SK-N-SH treated with all-trans-retinoic acid at 6 μM for 48 hours (cell line): ENCODE data around the gene SLX4IP.

ENCODE experiments used
- ATAC-seq: fragments of 200-7000 bp; cut with Tn5 transposase; 3 replicates; pipeline ENCODE4 v1.9.1; 2020; ENCODE audit warnings: mild to moderate bottlenecking, moderate library complexity
- BACH2 ChIP-seq: fragments of 250-450 bp; sonication (Bioruptor Pico); IDR thresholded peaks from 2 replicates; pipeline ENCODE4 v1.9.0; 2021; ENCODE audit warnings: mild to moderate bottlenecking, borderline replicate concordance
- CSDC2 ChIP-seq: fragments of 250-450 bp; sonication (Bioruptor Pico); IDR thresholded peaks from 2 replicates; pipeline ENCODE4 v1.5.0; 2020; ENCODE audit warnings: mild to moderate bottlenecking, moderate library complexity
- ESRRG ChIP-seq: fragments of 250-450 bp; sonication (Bioruptor Pico); IDR thresholded peaks from 2 replicates; pipeline ENCODE4 v1.6.1; 2021; ENCODE audit warnings: mild to moderate bottlenecking
- ISL1 ChIP-seq: fragments of 250-450 bp; sonication (Bioruptor Pico); IDR thresholded peaks from 2 replicates; pipeline ENCODE4 v2.1.2; 2022; ENCODE audit warnings: mild to moderate bottlenecking, moderate library complexity
- OSR1 ChIP-seq: fragments of 250-450 bp; sonication (Bioruptor Pico); IDR thresholded peaks from 2 replicates; pipeline ENCODE4 v1.8.0; 2022; ENCODE audit warnings: moderate library complexity, mild to moderate bottlenecking, inconsistent platforms
- PPARA ChIP-seq: fragments of 250-450 bp; sonication (Bioruptor Pico); IDR thresholded peaks from 2 replicates; pipeline ENCODE4 v1.5.0; 2020; ENCODE audit warnings: mild to moderate bottlenecking, borderline replicate concordance
- RARB ChIP-seq: fragments of 250-450 bp; sonication (Bioruptor Pico); IDR thresholded peaks from 2 replicates; pipeline ENCODE4 v1.8.0; 2021; ENCODE audit warnings: mild to moderate bottlenecking, moderate library complexity
- SNAI2 ChIP-seq: fragments of 250-450 bp; sonication (Bioruptor Pico); IDR thresholded peaks from 2 replicates; pipeline ENCODE4 v1.5.0; 2020; ENCODE audit warnings: mild to moderate bottlenecking, moderate library complexity
- TCF4 ChIP-seq: fragments of 250-450 bp; sonication (Bioruptor Pico); IDR thresholded peaks from 2 replicates; pipeline ENCODE4 v1.8.0; 2021; ENCODE audit warnings: mild to moderate bottlenecking, moderate library complexity, borderline replicate concordance
- TOX ChIP-seq: fragments of 250-450 bp; sonication (Bioruptor Pico); IDR thresholded peaks from 2 replicates; pipeline ENCODE4 v1.8.0; 2021; ENCODE audit warnings: mild to moderate bottlenecking, moderate library complexity, borderline replicate concordance
- ZFP3 ChIP-seq: fragments of 250-450 bp; sonication (Bioruptor Pico); IDR thresholded peaks from 2 replicates; pipeline ENCODE4 v1.5.0; 2020; ENCODE audit warnings: mild to moderate bottlenecking, moderate library complexity
- ZFP30 ChIP-seq: fragments of 450-650 bp; formaldehyde crosslinking; IDR thresholded peaks from 2 replicates; pipeline ENCODE4 v1.5.0; 2022; ENCODE audit warnings: mild to moderate bottlenecking, moderate library complexity
- ZNF565 ChIP-seq: fragments of 450-650 bp; formaldehyde crosslinking; conservative IDR thresholded peaks from 2 replicates; pipeline ENCODE4 v1.5.0; 2020; ENCODE audit warnings: low read depth, mild to moderate bottlenecking, moderate library complexity
- ZNF70 ChIP-seq: fragments of 450-650 bp; formaldehyde crosslinking; IDR thresholded peaks from 2 replicates; pipeline ENCODE4 v1.5.0; 2020; ENCODE audit warnings: mild to moderate bottlenecking, moderate library complexity
- ZNF8 ChIP-seq: fragments of 450-650 bp; formaldehyde crosslinking; IDR thresholded peaks from 2 replicates; pipeline ENCODE4 v1.5.0; 2020; ENCODE audit warnings: mild to moderate bottlenecking, moderate library complexity
- TF ChIP-seq, protein P1 (sequence below): fragments of 250-450 bp; sonication (Bioruptor Pico); IDR thresholded peaks from 2 replicates; pipeline ENCODE4 v1.8.0; 2021; ENCODE audit warnings: low read depth, mild to moderate bottlenecking, moderate library complexity, borderline replicate concordance
- TF ChIP-seq, protein P2 (sequence below): fragments of 250-450 bp; sonication (Bioruptor Pico); IDR thresholded peaks from 2 replicates; pipeline ENCODE4 v1.5.0; 2020; ENCODE audit warnings: mild to moderate bottlenecking, moderate library complexity
- TF ChIP-seq, protein P3 (sequence below): fragments of 250-450 bp; sonication (Bioruptor Pico); IDR thresholded peaks from 2 replicates; pipeline ENCODE4 v1.8.0; 2020; ENCODE audit warnings: mild to moderate bottlenecking, moderate library complexity, borderline replicate concordance
- TF ChIP-seq, protein P4 (sequence below): fragments of 250-450 bp; sonication (Bioruptor Pico); IDR thresholded peaks from 2 replicates; pipeline ENCODE4 v1.5.1; 2020; ENCODE audit warnings: low read depth, mild to moderate bottlenecking, moderate library complexity

Gene SLX4IP

DNA sequence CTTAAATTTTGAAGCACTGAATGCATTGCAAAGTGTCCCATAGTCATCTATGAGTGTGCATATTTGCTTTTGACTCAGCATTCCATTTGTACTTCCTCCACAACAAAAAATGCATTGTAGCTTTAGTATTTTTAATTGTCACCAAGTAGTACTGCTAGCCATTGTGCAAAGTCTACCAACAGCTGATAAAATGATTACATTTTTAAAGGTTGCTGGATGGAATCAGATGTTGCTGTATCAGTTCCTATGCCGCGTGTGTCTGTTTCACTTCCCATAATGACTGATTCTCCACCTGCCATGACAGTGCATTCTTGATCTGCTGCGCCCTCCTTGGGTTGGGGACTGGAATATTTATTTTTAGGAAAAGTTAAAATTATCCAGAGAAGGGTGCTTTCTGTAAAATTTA, 41.2 kb downstream of the SLX4IP start:
- TF ChIP-seq TOX (CRISPR knock-in tag) = no peak
- TF ChIP-seq ZNF70 (CRISPR knock-in tag) = no peak
- no peak for TF ChIP-seq RARB (CRISPR knock-in tag)
- no peak for TF ChIP-seq ZNF565 (CRISPR knock-in tag)
- TF ChIP-seq ZFP3 (CRISPR knock-in tag) = no peak
- no peak for TF ChIP-seq ISL1 (CRISPR knock-in tag)
- ATAC-seq = no peak

DNA sequence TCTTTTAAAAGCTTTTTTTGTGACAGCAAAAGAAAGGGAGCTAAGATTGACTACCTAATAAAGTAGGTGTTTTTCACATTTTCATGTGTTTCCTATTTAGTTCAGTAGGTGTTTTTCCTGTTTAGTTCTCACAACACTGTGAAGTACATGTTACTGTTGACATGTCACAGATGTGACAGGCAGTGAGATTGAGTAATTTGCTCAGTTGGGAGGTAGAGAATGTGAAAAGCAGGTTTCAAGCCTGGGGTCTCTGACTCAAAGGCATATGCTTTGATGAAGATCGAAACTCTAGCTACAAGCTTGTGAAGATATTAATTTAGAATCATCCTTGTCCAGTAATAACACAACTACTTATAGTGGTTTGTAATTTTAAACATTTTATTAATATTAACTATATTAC, 43.1 kb downstream of the SLX4IP start:
- TF ChIP-seq CSDC2 (CRISPR knock-in tag) = no peak
- TF ChIP-seq, protein P1, sequence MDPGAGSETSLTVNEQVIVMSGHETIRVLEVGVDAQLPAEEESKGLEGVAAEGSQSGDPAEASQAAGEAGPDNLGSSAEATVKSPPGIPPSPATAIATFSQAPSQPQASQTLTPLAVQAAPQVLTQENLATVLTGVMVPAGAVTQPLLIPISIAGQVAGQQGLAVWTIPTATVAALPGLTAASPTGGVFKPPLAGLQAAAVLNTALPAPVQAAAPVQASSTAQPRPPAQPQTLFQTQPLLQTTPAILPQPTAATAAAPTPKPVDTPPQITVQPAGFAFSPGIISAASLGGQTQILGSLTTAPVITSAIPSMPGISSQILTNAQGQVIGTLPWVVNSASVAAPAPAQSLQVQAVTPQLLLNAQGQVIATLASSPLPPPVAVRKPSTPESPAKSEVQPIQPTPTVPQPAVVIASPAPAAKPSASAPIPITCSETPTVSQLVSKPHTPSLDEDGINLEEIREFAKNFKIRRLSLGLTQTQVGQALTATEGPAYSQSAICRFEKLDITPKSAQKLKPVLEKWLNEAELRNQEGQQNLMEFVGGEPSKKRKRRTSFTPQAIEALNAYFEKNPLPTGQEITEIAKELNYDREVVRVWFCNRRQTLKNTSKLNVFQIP (CRISPR knock-in tag) = no peak
- no peak for TF ChIP-seq BACH2
- TF ChIP-seq, protein P2, sequence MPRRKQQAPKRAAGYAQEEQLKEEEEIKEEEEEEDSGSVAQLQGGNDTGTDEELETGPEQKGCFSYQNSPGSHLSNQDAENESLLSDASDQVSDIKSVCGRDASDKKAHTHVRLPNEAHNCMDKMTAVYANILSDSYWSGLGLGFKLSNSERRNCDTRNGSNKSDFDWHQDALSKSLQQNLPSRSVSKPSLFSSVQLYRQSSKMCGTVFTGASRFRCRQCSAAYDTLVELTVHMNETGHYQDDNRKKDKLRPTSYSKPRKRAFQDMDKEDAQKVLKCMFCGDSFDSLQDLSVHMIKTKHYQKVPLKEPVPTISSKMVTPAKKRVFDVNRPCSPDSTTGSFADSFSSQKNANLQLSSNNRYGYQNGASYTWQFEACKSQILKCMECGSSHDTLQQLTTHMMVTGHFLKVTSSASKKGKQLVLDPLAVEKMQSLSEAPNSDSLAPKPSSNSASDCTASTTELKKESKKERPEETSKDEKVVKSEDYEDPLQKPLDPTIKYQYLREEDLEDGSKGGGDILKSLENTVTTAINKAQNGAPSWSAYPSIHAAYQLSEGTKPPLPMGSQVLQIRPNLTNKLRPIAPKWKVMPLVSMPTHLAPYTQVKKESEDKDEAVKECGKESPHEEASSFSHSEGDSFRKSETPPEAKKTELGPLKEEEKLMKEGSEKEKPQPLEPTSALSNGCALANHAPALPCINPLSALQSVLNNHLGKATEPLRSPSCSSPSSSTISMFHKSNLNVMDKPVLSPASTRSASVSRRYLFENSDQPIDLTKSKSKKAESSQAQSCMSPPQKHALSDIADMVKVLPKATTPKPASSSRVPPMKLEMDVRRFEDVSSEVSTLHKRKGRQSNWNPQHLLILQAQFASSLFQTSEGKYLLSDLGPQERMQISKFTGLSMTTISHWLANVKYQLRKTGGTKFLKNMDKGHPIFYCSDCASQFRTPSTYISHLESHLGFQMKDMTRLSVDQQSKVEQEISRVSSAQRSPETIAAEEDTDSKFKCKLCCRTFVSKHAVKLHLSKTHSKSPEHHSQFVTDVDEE (CRISPR knock-in tag) = no peak
- TF ChIP-seq RARB (CRISPR knock-in tag) = no peak
- no peak for TF ChIP-seq OSR1
- TF ChIP-seq, all 23 proteins: peak for 0
- no peak for ATAC-seq

DNA sequence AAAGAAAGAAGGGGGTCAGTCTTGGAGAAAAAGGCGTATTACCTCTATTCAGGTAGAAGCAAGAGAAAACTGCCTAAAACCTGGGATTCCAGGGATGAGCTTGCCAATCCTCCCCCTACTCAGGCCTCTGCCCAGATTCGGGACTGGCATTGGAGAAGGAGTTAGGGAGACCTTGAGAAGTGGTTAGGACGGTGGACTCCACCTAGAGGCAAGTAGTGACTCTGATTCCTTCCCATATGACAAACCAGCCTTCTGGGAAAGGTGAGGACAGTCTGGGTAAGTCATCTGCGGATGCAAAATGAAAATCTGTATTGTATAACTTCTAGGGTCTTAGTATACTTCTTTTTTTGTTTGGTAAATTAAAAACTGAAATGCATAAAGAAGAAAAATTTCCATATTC, 43.8 kb downstream of the SLX4IP start:
- TF ChIP-seq SNAI2 (CRISPR knock-in tag) (no peak), ESRRG (no peak), CSDC2 (CRISPR knock-in tag) (no peak), PPARA (CRISPR knock-in tag) (no peak), ZFP3 (CRISPR knock-in tag) (no peak), BACH2 (no peak)
- TF ChIP-seq, protein P1 (CRISPR knock-in tag) = no peak
- no peak for ATAC-seq

DNA sequence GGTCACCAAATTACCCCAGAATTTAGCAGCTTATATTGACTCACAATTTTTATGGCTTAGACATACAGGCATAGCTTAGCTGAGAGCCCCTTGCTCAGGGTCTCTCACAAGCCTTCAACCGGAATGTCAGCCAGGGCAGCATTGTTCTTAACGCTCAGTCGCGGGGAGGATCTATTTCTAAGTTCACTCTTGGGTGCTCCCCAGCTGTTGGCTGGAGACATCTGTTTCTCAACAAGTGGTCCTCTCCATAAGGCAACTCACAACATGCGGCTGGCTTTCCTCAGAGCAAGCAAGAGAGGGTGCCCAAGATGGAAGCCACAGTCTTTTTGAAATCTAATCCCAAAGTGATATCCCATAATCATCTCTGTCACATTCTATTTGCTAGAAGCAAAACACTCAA, 46.6 kb downstream of the SLX4IP start:
- no peak for ATAC-seq
- TF ChIP-seq, protein P2 (CRISPR knock-in tag) = no peak
- no peak for TF ChIP-seq BACH2
- no peak for TF ChIP-seq ZFP30 (CRISPR knock-in tag)
- TF ChIP-seq ZNF70 (CRISPR knock-in tag) = no peak
- no peak for TF ChIP-seq PPARA (CRISPR knock-in tag)
- TF ChIP-seq, protein P3, sequence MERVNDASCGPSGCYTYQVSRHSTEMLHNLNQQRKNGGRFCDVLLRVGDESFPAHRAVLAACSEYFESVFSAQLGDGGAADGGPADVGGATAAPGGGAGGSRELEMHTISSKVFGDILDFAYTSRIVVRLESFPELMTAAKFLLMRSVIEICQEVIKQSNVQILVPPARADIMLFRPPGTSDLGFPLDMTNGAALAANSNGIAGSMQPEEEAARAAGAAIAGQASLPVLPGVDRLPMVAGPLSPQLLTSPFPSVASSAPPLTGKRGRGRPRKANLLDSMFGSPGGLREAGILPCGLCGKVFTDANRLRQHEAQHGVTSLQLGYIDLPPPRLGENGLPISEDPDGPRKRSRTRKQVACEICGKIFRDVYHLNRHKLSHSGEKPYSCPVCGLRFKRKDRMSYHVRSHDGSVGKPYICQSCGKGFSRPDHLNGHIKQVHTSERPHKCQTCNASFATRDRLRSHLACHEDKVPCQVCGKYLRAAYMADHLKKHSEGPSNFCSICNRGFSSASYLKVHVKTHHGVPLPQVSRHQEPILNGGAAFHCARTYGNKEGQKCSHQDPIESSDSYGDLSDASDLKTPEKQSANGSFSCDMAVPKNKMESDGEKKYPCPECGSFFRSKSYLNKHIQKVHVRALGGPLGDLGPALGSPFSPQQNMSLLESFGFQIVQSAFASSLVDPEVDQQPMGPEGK (CRISPR knock-in tag) = no peak
- TF ChIP-seq, protein P4, sequence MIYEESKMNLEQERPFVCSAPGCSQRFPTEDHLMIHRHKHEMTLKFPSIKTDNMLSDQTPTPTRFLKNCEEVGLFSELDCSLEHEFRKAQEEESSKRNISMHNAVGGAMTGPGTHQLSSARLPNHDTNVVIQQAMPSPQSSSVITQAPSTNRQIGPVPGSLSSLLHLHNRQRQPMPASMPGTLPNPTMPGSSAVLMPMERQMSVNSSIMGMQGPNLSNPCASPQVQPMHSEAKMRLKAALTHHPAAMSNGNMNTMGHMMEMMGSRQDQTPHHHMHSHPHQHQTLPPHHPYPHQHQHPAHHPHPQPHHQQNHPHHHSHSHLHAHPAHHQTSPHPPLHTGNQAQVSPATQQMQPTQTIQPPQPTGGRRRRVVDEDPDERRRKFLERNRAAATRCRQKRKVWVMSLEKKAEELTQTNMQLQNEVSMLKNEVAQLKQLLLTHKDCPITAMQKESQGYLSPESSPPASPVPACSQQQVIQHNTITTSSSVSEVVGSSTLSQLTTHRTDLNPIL (CRISPR knock-in tag) = no peak
- TF ChIP-seq ZNF8 (CRISPR knock-in tag) = no peak
- no peak for TF ChIP-seq ZFP3 (CRISPR knock-in tag)
- TF ChIP-seq, protein P1 (CRISPR knock-in tag) = no peak
- no peak for TF ChIP-seq ZNF565 (CRISPR knock-in tag)
- no peak for TF ChIP-seq TCF4
- no peak for TF ChIP-seq TOX (CRISPR knock-in tag)
- TF ChIP-seq, all 23 proteins: peak for 0
